NCI-H2107 (cell line): ENCODE results near the gene NAA25.
"Not testable (repeated sequence)": the region's sequence is repeated elsewhere in the genome, so short reads cannot be mapped to it uniquely, and the experiment has no call there.

Experiments used
- DNase-seq: peaks from one replicate; lab custom pipeline; 2025; lab: John Stamatoyannopoulos, UW

NAA25 gene

DNA sequence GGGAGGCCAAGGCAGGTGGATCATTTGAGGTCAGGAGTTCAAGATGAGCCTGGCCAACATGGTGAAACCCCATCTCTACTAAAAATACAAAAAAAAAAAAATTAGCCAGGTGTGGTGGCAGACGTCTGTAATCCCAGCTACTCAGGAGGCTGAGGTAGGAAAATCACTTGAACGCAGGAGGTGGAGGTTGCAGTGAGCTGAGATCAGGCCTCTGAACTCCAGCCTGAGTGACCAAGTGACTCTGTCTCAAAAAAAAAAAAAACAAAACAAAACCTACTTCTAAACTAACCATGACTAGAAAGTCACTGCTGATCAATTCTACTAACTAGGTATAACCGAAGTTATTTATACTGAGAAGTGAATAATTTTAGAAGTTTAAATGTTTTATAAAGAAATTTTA is 99.0 kb downstream of the NAA25 start:
- not testable (repeated sequence) for DNase-seq

DNA sequence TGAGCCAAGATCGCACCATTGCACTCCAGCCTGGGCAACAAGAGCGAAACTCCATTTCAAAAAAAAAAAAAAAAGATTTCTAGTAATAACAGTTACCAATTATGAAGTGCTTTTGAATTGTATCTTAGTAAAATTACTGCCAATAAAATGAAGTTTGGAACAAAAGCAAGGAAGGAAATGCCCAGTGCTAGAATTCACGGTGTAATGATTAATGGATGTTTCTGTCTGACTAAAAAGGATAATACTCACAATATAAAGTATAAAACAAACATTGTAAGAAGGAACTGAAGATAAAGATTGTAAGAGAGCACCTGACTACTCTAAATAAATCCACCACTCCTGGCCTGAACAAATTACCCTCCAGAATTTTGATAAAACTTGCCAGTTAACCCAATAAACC is 99.7 kb downstream of the NAA25 start:
- DNase-seq: no peak

DNA sequence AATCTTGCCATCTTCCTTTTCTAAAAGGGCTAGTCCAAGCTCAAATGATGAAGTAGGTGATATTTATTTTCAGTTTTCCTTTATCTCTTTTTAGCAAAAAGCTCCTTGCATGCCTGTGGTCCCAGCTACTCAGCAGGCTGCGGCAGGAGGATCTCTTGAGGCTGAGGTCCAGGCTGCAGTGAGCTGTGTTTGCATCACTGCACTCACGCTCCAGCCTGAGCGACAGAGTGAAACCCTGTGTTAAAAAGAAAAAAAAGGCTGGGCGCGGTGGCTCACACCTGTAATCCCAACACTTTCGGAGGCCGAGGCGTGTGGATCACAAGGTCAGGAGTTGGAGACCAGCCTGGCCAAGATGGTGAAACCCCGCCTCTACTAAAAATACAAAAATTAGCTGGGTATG is 100.6 kb downstream of the NAA25 start:
- DNase-seq: no peak

DNA sequence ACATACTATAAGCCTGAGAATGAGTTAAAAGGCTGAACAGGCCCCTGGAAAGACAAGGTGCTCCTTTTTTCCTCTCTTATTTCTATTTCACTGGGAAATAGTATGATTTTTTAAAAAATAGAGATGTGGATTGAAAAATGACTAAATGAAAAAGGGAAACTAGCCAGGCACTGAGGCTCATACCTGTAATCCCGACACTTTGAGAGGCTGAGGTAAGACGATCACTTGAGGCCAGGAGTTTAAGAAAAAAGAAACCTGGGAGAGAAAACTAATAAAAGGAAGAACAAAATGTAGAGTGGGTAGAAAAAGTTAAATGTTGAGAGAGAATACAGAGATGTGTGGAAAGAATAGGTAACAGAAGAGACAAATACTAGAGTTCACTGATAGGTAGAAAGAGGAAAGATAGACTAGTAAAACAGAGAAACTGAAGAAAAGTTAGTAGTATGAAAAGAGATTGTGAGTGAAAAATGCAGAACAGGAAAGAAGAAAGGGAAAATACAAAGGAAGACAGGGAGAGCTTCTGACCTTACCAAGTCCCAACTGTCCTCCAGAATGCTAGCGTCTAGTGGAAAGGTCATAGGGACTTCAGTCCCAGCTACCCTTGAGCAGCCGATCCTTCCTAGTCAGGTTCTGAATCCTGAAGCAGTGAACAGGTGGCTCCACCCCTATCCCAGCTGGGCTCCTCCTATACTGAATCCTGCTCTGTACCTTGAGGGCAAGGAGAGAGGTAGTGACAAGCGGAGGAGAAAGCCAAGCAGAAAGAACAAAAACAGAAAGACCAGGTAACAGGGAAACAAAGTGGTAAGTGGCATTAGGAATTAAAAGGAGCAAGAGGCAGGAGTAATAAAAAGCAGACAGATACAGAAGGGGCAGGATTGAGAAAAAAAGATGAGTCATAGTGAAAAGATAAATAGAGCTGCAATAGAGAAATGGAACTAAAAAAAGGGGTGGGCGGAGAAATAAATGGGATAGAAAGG is 102.9 kb downstream of the NAA25 start:
- no peak for DNase-seq

DNA sequence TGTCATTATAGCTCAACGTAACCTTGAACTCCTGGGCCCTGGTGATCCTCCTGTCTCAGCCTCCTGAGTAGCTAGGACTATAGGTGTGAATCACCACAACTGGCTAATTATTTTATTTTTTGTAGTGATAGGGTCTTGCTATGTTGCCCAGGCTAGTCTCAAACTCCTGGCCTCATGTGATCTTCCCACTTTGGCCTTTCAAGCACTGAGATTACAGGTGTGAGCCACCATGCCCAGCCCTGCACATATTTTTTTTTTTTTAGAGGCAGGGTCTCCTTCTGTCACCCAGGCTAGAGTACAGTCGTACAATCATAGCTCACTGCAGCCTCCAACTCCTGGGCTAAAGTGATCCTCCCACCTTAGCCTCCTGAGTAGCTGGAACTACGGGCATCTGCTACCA is 104.5 kb downstream of the NAA25 start:
- DNase-seq: no peak

DNA sequence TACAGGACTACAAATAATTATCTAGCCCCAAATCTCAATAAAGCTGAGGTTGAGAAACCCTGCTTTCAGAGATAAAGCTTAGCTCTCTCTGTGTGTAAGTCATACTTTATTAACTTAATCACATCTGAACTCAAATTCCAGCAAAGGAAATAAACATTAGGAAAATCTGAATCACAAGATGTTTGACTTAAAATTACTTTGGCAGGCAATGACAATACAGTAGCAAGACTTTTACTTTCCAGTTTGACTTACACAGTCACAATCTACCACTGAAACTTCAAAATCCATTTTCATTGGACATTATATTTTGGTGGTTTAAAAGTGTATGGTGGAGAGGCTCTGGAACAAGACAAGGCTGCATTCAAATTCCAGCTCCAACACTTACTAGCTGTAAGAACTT is 107.0 kb downstream of the NAA25 start:
- no peak for DNase-seq

DNA sequence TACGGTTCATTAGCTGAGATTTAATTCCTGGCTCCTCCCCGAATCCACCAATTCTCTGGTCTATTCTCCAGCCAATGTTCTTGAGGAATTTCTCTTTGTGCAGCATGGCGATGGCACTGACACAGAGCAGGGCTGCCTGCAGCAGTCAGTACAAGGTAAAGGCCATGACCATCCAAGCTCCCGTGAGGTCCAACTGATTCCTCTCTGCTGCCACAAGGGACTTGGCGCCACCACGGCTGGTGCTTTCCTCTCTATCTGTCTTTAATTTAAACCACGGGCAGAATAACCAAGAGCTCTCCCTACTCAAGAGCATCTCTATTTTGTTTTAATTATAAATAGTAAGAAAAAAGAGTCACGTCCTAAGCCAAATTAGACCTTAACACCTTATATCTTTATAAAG is 107.8 kb downstream of the NAA25 start:
- DNase-seq: no peak

DNA sequence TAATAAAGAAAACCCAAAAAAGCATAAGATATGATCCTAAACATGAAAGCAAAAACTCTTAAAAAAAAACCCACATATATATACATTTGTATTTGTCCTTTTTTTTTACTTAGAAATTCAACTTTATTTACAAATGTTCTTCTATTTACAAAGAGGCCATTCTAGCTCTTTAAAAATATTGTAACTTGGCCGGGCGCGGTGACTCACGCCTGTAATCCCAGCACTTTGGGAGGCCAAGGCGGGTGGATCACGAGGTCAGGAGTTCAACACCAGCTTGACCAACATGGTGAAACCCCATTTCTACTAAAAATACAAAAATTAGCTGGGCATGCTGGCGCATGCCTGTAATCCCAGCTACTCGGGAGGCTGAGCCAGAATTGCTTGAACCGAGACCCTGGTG is 109.5 kb downstream of the NAA25 start:
- DNase-seq: not testable (repeated sequence)

DNA sequence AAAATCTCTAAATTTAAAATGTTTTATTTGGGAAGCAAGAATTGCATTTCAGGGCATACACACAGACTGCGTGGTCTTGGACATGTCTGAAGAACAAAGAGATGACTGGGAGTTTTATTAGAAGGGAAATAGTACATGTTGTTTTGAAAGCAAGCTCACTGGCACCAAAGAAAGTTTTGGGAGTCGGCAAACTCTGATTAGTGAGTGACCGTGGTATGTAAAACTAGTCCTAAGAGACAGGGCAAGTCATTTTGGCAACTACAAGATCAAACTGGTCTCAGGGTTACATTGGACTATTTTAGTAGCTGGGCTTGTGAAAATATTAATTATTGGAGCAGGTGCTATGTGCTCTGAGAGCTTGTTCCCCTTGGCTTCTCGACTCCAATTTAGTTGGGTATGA is 110.6 kb downstream of the NAA25 start:
- no peak for DNase-seq

DNA sequence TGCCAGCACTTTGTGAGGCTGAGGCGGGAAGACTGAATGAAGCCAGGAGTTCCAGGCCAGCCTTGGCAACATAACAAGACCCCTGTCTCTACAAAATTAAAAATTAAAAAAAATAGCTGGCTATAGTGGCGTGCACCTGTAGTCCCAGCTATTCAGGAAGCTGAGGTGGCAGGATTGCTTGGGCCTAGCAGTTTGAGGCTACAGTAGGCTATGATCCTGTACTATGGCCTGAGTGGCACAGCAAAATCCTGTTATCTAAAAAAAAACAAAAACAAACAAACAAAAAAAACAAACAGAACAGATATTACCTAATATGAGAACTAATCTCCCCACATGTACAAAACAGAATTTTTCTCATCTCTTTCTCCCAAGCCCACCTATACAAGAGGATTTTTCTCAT is 111.3 kb downstream of the NAA25 start:
- DNase-seq: no peak

DNA sequence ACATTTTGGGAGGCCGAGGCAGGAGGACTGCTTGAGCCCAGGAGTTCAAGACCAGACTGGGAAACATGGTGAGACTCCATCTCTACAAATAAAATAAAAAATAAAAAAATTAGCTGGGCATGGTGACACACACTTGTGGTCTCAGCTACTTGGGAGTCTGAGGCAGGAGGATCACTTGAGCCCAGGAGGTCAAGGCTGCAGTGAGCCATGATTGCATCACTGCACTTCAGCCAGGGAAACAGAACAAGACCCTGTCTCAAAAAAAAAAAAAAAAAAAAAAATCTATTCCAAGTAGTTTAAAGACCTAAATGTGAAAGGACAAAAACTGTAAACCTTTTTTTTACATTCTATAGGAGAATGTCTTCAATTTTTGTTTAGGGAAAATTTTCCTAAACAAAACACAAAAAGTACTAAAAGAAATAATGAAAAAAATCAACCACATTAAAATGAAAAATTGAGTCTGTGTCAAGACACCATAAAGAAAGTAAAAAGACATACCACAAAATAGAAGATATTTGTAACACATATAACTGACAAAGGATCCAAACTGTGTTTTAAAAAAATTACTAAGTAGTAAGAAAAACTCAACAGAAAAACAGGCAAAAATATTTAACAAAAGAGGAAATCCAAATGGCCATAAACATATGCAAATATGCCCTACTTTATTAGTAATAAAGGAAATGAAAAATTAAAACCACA is 112.7 kb downstream of the NAA25 start:
- DNase-seq: no peak

DNA sequence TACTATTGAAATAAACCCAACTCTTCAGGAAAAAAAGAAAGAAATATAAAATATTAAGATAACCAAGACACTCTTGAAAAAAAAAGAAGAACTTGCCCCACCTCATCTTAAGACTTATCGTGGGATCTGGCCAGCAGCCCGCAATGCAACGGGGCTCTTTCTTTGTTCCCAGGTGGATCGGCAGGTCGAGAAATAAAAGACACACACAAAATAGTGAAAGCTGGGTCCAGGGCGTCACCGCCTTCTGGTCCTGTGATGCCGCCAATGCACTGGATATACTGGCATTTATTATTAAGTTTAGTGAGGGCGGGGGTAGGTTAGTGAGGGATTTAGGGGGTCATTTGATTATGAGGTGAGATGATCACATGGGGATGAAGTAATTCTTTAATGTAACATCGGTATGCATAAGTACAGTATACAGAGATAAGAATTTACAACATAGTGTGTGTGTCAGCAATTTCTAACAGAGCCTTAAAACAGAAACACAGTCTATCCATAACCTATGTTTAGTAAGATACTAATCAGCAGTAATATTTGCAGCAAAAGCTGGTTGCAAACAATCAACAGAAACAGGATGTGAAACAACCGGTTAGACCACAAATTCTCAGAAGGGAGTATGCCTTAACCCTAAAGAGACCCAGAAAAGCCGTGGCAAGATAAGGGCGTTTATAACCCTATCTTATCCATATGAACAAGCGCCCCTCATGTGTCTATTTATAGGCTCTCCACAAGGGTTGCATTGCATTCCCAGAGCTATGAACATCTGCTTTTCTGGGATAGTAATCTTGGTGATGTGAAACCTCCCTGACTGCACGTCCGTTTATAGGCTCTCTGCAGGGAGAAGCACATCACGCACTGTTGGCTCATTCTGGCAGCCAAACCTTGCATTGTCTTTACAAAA is 114.1 kb downstream of the NAA25 start:
- not testable (repeated sequence) for DNase-seq

DNA sequence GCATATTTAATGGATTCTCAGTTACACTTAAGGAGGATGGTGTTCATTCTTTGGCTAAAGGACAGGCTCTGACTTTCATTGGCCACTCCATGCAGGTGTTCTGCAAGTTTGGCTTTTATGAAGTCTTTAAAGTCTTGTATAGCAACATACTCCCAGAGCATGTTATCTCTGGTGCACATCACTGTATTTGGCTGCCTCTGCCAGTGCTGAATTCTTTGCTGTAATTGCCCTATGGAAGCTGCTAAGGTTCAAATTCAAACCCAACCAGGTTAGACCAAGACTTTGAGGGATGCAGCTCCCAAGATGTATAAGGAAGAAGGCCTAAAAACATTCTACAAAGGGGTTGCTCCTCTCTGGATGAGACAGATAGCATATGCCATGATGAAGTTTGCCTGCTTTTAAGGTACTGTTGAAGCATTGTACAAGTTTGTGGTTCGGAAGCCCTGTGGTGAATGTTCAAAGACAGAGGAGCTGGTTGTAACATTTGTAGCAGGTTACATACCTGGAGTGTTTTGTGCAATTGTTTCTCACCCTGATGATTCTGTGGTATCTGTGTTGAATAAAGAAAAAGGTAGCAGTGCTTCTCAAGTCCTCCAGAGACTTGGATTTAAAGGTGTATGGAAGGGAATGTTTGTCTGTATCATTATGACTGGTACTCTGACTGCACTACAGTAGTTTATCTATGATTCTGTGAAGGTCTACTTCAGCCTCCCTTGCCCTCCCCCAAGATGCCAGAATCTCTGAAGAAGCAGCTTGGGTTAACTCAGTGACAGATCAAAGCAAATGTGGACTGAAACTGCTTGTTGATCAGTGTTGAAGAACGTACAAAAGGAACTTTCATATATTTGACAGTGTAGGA is 115.1 kb downstream of the NAA25 start:
- DNase-seq: no peak

DNA sequence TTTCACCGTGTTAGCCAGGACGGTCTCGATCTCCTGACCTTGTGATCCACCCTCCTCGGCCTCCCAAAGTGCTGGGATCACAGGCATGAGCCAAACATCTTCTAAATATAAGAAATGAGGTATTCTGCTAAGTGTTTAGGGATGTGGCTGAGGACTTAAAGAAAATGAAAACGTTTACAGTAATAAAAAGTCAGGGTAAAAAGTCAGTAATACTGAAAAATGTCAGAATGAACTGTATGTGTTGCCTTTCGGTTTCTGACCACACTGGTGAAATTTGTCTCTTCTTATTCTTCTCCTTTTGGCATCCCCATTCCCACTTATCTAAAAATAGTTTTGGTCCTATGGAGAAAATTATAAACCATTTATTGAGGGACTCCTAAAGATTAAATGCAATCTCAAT is 116.1 kb downstream of the NAA25 start:
- DNase-seq: no peak

DNA sequence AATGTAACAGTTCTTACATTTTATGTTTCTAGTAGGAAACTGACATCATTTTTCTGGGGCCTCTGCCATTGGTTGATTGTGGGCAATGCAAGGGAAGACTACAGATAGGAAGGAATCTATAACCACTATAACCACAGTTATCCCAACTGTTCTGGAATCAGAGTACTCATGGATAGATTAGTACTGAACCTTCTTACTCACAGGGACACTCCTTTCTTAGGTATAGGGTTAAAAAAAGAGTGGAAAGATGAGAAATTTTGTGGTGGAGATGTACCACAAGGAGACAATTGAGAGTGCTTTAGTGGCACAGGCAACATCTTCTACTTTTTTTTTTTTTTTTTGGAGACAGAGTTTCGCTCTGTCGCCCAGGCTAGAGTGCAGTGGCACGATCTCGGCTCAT is 116.6 kb downstream of the NAA25 start:
- no peak for DNase-seq

DNA sequence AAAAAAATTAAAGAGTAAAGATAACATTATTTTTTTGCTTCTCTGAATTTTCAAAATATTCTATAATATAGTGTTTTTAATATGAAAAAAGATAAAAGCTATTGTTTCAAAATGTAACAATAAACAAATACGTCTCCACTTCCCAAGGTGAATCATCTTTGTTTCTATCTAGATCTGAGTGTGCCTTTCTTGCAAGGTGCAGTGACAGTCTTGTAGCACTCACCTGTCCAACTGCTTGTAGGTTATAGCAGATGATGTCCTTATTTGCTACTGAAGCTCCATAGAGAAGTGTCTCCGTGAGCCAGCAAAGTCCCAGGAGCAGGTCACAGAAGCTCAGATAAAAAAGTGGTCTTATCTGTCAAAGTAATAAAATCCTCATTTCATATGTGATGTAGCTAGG is 117.0 kb downstream of the NAA25 start:
- DNase-seq: no peak

DNA sequence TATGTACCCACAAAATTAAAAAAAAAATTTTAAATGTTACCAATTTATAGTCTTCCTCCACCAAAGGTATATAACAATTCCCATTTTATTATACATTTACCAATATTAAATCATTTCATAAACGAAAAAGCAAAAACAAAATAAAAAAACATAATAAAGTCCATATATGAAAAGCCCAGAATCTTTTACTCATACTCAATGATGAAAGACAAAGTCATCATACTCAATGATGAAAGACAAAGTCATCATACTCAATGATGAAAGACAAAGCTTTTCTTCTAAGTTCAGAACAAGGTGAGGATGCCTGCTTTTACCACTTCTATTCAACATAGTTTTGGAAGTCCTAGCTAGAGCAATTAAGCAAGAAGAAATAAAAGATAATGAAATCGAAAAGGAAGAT is 123.8 kb downstream of the NAA25 start:
- no peak for DNase-seq

DNA sequence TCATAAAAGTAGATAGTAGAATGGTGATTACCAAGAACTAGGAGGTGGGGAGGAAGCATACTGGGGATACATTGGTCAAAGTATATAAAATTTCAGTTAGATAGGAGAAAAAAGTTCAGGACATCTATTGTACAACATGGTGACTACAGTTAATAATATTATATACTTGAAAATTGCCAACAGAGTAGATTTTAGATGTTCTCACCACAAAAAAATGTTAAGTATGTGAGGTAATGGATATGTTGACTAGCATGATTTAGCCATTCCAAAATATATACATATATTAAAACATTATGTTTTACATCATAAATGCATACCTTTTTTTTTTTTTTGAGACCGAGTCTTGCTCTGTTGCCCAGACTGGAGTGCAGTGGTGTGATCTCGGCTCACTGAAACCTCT is 126.6 kb downstream of the NAA25 start:
- DNase-seq: no peak

DNA sequence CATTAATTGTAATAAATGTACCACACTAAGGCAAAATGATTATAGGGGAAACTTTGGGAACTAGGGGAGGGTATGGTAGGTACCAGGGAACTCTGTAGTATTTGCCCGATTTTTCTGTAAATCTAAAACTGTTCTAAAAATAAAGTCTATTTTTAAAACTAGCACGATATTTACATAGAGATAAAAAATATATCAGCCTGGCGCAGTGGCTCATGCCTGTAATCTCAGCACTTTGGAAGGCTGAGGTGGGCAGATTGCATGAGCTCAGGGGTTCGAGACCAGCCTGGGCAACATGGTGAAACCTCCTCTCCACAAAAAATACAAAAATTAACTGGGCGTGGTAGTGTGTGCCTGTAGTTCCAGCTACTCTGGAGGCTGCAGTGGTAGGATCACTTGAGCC is 128.0 kb downstream of the NAA25 start:
- DNase-seq: no peak

DNA sequence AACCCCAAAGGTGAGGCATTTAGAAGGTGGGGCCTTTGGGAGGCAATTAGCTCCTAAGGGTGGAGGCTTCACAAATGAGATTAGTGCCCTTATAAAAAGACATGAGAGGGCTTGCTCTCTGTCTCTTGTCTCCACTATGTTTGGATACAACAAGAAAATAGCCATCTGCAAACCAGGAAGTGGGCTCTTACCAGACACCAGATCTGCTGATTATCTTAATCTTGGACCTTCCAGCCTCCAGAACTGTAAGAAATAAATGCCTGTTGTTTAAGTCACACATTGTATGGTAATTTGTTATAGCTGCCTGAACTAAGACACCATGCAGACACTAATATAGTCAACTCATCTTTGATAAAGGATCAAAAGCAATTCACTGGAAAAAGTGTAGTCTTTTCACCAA is 130.0 kb downstream of the NAA25 start:
- no peak for DNase-seq

DNA sequence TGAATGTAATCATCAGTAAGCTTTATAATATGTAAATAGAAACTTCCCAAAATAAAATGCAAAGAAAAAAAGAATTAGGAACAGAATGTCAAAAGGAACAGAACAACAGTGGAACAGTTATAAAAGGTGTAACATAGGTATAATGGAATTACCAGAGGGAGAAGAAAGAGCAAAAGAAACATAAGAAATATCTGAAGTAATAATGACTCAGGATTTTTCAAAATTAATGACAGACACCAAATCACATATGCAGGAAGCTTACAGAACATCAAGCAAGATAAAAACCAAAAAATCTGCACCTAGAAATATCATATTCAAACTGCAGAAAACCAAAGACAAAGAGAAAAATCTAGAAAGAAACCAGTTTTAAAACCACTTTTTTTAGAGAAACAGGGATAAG is 131.7 kb downstream of the NAA25 start:
- no peak for DNase-seq
